ENCODE results near the gene MYO3B.
"Not testable (repeated sequence)": the region's sequence is repeated elsewhere in the genome, so short reads cannot be mapped to it uniquely, and the experiment has no call there.

The MYO3B gene

GRCh38 chr2:170349269-170349668 is 171.3 kb downstream of the MYO3B start:
- DNase-seq: not testable (repeated sequence)

- DNase-seq: no peak
Measured at GRCh38 chr2:170350929-170351826, 173.2 kb downstream of the MYO3B start.

- no peak for DNase-seq
Measured at GRCh38 chr2:170353723-170354122, 175.8 kb downstream of the MYO3B start.

GRCh38 chr2:170354388-170354787 is 176.4 kb downstream of the MYO3B start:
- peak; percentile 95 for DNase-seq

GRCh38 chr2:170354855-170355780 is 177.2 kb downstream of the MYO3B start:
- peak; percentile 87 for DNase-seq

- DNase-seq: no peak
Measured at GRCh38 chr2:170359466-170359865, 181.5 kb downstream of the MYO3B start.

GRCh38 chr2:170360546-170361089 is 182.7 kb downstream of the MYO3B start:
- DNase-seq: no peak

- DNase-seq: peak; percentile 45
Measured at GRCh38 chr2:170361090-170361936, 183.4 kb downstream of the MYO3B start.

- peak; percentile 31 for DNase-seq
Measured at GRCh38 chr2:170362313-170362870, 184.4 kb downstream of the MYO3B start.

GRCh38 chr2:170362871-170363631 is 185.1 kb downstream of the MYO3B start:
- peak; percentile 88 for DNase-seq

GRCh38 chr2:170365003-170365402 is 187.1 kb downstream of the MYO3B start:
- DNase-seq: no peak

GRCh38 chr2:170365686-170366085 is 187.7 kb downstream of the MYO3B start:
- DNase-seq: peak; percentile 23

- no peak for DNase-seq
Measured at GRCh38 chr2:170368370-170368769, 190.4 kb downstream of the MYO3B start.

- DNase-seq: no peak
Measured at GRCh38 chr2:170369228-170369627, 191.3 kb downstream of the MYO3B start.

GRCh38 chr2:170369894-170370293 is 191.9 kb downstream of the MYO3B start:
- peak; percentile 48 for DNase-seq

GRCh38 chr2:170371231-170371998 is 193.5 kb downstream of the MYO3B start:
- peak; percentile 5 for DNase-seq

GRCh38 chr2:170375192-170375591 is 197.2 kb downstream of the MYO3B start:
- DNase-seq: peak; percentile 66

GRCh38 chr2:170377500-170378207 is 199.7 kb downstream of the MYO3B start:
- DNase-seq: no peak

GRCh38 chr2:170380267-170380666 is 202.3 kb downstream of the MYO3B start:
- DNase-seq: no peak

- no peak for DNase-seq
Measured at GRCh38 chr2:170381678-170382077, 203.7 kb downstream of the MYO3B start.

Measured in NCI-H69 (cell line).